ENCODE measurements around the gene E2F4. TPM values are rescaled to one million over a fixed set of nuclear protein-coding genes. Genes with fewer than 3 reads are reported as not detected.

The E2F4 gene
- total and polyA plus RNA-seq, 2 of the 8 experiments (the other 6 are each of a cell fraction or from before 2014, with no cell fraction given), result 79.9 to 157 TPM

DNA sequence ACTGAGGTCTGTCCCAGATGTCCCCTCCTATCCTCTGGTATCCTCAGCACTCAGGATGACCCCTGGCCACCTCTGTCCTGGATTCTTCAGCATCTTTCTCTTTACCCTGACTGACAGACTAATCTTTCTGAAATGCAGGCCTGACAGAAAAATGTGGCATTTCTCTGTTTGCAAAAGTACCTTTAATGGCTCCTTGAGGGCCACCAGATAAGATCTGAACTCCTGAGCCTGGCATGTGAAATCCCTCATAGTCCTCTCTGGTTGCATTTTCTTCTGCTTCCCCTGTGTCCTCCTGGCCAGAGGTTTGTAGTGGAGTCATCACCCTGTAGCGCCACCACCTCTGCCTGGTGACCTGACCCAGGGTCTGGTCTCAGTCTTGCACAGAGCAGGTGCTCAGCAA lies 4.9 kb downstream of the E2F4 start:
- WGBS, 2 experiments (ENCODE audit: extremely low coverage in 1 of 2, insufficient coverage in 1 of 2, insufficient read length in 1 of 2, insufficient replicate concordance in 2 of 2, low coverage in 1 of 2, low lambda C conversion rate in 2 of 2, missing lambda C conversion rate in 1 of 2), result 90% methylated on average over 1 of the region's 1 CpG; no CpG with 5 or more reads in 1 of the 2 experiments
- FAIRE-seq, result no peak
- Histone ChIP-seq H3K23ac (ENCODE audit: insufficient read length) (no peak overlapping the region), H2AFZ (ENCODE audit: low read length) (no peak overlapping the region), H3K4me3 (ENCODE audit: extremely low read depth in 1 of 4, insufficient read depth in 2 of 4, low read depth in 3 of 4, low read length in 4 of 4) (no peak overlapping the region), H3K27me3 (replicated peaks in 1 of 4; ENCODE audit: control insufficient read depth in 3 of 4, extremely low read depth in 1 of 4, insufficient read depth in 3 of 4, low read length in 3 of 4) (no peaks in the 10 kb centered on the region), H3K23me2 (ENCODE audit: low read depth, low read length) (peaks cover 13% of the 10 kb centered on the region), H4K91ac (replicated peaks; ENCODE audit: insufficient read length, low read length) (no peak overlapping the region), H4K8ac (ENCODE audit: extremely low read depth, insufficient read depth, low read length) (no peak overlapping the region), H4K5ac (ENCODE audit: insufficient read length, low read depth, low read length) (no peak overlapping the region), H2BK5ac (ENCODE audit: low read depth, low read length) (no peak overlapping the region), H3K36me3 (ENCODE audit: control insufficient read depth in 2 of 4, insufficient read depth in 4 of 4, low read length in 3 of 4) (peaks cover 18 to 44% (median 34%) of the 10 kb centered on the region in 4 experiments), H3K79me1 (ENCODE audit: low read depth, low read length) (peaks cover 10% of the 10 kb centered on the region), H2BK15ac (ENCODE audit: low read length) (no peak overlapping the region), H2BK20ac (ENCODE audit: low read length) (no peak overlapping the region), H3K79me2 (ENCODE audit: control insufficient read depth in 1 of 2, insufficient read depth in 2 of 2, low read length in 2 of 2) (peaks cover 8 to 17% of the 10 kb centered on the region in 2 experiments), H3K9ac (replicated peaks in 1 of 4; ENCODE audit: extremely low read depth in 1 of 4, low read depth in 3 of 4, low read length in 3 of 4) (no peak overlapping the region), H3K27ac (ENCODE audit: low read depth, low read length) (no peak overlapping the region), H3K9me3 (ENCODE audit: insufficient read depth in 2 of 2, low read depth in 1 of 2, low read length in 1 of 2) (no peaks in the 10 kb centered on the region), H2BK12ac (ENCODE audit: low read depth, low read length) (no peak overlapping the region), H3K14ac (ENCODE audit: insufficient read length) (no peak overlapping the region), H2BK120ac (replicated peaks; ENCODE audit: low read depth, low read length) (no peak overlapping the region), H2AK5ac (ENCODE audit: low read depth, low read length) (no peak overlapping the region), H3K56ac (replicated peaks; ENCODE audit: insufficient read length, low read depth, low read length) (no peak overlapping the region), H4K20me1 (replicated peaks in 1 of 2; ENCODE audit: control insufficient read depth in 1 of 2, insufficient read depth in 2 of 2, low read length in 2 of 2) (peaks cover 5 to 29% of the 10 kb centered on the region in 2 experiments), H3K4me2 (ENCODE audit: insufficient read depth in 1 of 2, low read depth in 2 of 2, low read length in 2 of 2) (no peak overlapping the region), H3K18ac (ENCODE audit: extremely low read depth, low read length) (no peak overlapping the region), H3K4ac (replicated peaks; ENCODE audit: insufficient read length, low read depth, low read length) (no peak overlapping the region), H3K4me1 (replicated peaks in 1 of 4; ENCODE audit: control insufficient read depth in 3 of 4, insufficient read depth in 4 of 4, low read length in 3 of 4) (peaks cover 0 to 17% (median 10%) of the 10 kb centered on the region in 4 experiments; a peak in 5 of 7 replicates)
- ChIA-PET POLR2A (ENCODE audit: partially characterized antibody) (interaction anchor here (2.2 kb wide), 2 partner anchors 26 to 38 kb away, joined by 5 to 7 read pairs; partner anchors contain the start of gene NOL3), CTCF (ENCODE audit: partially characterized antibody) (interaction anchor here (0.6 to 8.7 kb wide), 12 partner anchors 10 to 88 kb away, joined by 3 to 111 read pairs (median 7); partner anchors contain the start of genes EXOC3L1, MATCAP1, NOL3 and TMEM208)
- DNase-seq (ENCODE audit: low read depth in 1 of 2, low spot score in 2 of 2), result no peak
- no peak for TF ChIP-seq CHD1 (IDR thresholded peaks at IDR 0.05; ENCODE audit: low read depth, low read length)
- TF ChIP-seq NRF1 (IDR thresholded peaks at IDR 0.05; ENCODE audit: low read depth, low read length), result no peak
- no peak for TF ChIP-seq BCL11A (IDR thresholded peaks at IDR 0.05; ENCODE audit: low read depth in 2 of 2, low read length in 2 of 2)
- no peak for TF ChIP-seq JUND (IDR thresholded peaks at IDR 0.05; ENCODE audit: low read length)
- no peak for TF ChIP-seq RFX5 (IDR thresholded peaks at IDR 0.05; ENCODE audit: borderline replicate concordance, low read depth, low read length)
- TF ChIP-seq CBX8 (IDR thresholded peaks at IDR 0.05; ENCODE audit: borderline replicate concordance, low read depth, low read length), result no peak
- no peak for TF ChIP-seq CREB1 (IDR thresholded peaks at IDR 0.05)
- TF ChIP-seq CBX5 (IDR thresholded peaks at IDR 0.05; ENCODE audit: low read depth, low read length), result no peak
- no peak for TF ChIP-seq CEBPB (IDR thresholded peaks at IDR 0.05; ENCODE audit: low read depth, low read length)
- TF ChIP-seq SIN3A (conservative IDR thresholded peaks at IDR 0.05 in 1 of 2, IDR thresholded peaks at IDR 0.05 in 1 of 2; ENCODE audit: low read depth in 1 of 2, low read length in 2 of 2), result no peak
- TF ChIP-seq HDAC6 (IDR thresholded peaks at IDR 0.05; ENCODE audit: low read depth, low read length), result no peak
- TF ChIP-seq SIRT6 (IDR thresholded peaks at IDR 0.05; ENCODE audit: low read length), result no peak
